CD4-positive, alpha-beta T cell treated with Interleukin-6 at 100 ng/mL for 8 hours (primary cell): ENCODE data around the gene IL19.
A peak's percentile ranks its signal among the peaks of the same experiment; 100 is the strongest.

Experiments
- DNase-seq: peaks from one replicate; pipeline ENCODE4 v3.0.0-alpha.2; 2020; ENCODE audit warnings: mixed read lengths, low spot score

Gene IL19, protein sequence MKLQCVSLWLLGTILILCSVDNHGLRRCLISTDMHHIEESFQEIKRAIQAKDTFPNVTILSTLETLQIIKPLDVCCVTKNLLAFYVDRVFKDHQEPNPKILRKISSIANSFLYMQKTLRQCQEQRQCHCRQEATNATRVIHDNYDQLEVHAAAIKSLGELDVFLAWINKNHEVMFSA

GRCh38 chr1:206770531-206771337 is at the start of gene IL19:
IL19 (plus strand) TSS chr1:206770773; CDS start chr1:206836663, 65,890 bp downstream.
- peak; percentile 52 for DNase-seq

GRCh38 chr1:206721454-206721853 is 49.1 kb upstream of the IL19 start:
- DNase-seq = no peak

DNA sequence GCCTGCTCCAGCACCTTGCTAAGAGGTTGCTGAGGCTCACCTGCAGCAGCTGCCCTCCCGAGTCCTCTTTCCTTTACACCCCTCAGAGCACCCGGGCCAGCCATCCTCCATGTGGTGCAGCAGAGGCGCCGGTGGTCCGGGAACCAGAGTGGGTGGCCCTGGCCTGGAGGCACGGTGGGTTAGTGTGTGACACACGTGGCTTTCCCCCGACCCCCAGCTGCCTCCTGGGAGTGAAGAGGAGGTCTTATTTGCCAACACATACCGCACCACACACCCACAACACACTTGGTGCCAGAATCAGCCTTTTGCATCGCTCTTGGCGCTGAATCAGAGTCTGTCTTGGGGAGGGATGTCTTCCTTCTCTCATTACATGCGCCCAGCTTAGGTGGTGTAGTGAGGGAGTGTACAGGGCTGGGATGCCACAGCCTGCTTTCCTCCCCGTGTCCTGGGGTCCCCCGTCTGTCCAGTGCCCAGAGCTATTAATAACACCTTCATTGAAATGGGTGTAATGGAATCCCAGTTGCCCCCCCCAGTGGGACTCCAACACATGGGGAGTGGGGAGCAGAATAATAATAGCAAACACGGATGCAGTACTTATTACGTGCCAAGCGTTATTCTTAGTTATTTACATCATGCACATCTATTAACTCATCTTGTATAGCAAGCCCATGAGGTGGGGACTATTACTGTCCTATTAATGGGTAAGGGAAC is 47.7 kb upstream of the IL19 start:
- no peak for DNase-seq

- DNase-seq = no peak
Observed at GRCh38 chr1:206723462-206723804, 47.1 kb upstream of the IL19 start.

GRCh38 chr1:206723805-206724472 is 46.6 kb upstream of the IL19 start:
- no peak for DNase-seq

- peak; percentile 62 for DNase-seq
Observed at GRCh38 chr1:206725109-206725963, 45.2 kb upstream of the IL19 start.

DNA sequence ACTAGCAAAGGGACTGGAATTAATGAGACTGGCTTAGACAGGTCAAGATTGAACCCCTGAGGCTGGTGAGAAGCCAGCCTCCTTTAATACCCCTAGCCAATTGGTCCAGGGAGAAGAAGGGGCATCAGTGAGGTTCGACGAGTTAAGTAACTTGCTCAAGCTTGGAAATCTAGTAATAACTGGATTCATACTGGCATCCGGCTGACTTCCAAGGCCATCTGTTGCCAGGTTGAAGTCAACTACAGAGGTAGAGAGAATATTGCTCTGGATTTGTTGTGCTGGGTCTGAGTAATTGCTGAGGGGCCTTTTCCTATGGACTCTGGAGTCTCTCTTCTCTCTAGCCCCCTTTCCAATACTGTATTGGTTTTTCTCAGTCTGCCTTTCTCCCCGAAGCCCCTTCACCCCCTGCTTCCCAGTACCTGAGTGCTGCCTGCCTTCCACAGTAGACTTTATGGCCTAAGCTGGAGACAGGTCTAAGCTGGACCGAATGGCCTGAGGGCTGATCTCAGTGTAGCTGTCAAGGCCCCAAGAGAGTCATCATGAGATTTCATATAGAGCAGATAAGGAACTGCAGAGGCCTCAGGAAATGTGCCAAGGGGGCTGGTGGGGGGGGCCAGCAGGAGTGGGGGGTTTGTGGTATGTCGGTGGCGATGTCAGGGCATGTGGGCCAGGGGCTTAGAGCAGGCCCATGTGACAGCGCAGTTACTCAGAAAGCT is 42.4 kb upstream of the IL19 start:
- no peak for DNase-seq

DNA sequence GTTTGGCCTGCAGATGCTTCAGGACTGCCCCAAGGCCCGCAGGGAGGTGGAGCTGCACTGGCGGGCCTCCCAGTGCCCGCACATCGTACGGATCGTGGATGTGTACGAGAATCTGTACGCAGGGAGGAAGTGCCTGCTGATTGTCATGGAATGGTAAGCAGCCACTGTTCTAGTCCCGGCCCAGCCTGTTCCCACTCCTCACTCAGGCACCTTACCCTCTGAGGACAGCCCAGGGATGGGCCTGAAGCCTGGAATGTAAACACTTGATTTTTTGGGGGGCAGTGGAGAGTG is 41.9 kb upstream of the IL19 start:
- DNase-seq = no peak

GRCh38 chr1:206729050-206729449 is 41.5 kb upstream of the IL19 start:
- no peak for DNase-seq

DNA sequence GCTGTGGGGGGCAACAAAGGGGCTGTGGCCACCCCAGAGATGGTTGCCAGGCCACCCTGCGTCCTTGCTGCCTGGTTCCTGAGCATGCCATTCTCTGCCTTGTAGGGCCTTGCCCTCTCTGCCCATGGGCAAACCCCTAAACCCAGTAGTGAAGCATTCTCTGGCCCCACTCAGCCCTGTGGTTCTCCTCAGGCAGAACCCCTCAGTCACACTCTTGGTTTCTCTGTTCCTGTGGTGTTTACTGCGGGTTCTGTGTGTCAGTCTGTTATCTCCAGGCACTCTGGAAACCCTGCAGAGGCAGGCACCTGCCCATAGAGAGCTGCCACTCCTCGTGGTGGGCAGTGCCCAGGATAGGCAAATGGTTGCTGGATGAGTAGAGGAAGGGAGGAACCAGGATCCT is 41.1 kb upstream of the IL19 start:
- DNase-seq = no peak

GRCh38 chr1:206732508-206732907 is 38.1 kb upstream of the IL19 start:
- DNase-seq = no peak

DNA sequence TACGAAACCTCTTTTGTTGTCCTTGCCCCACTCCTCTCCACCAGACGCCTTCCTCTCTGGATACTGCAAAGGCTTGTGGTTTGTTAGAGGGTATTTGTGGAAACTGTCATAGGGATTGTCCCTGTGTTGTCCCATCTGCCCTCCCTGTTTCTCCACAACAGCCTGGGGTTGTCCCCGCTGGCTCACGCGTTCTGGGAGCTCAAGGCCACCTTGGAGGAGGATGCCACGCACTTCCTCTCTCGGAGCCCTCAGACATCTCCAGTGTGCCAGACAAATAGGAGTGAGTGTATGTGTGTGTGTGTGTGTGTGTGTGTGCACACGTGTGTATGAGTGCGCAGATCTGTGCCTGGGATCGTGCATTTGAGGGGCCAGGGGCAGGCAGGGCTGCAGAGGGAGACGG is 37.6 kb upstream of the IL19 start:
- no peak for DNase-seq

- DNase-seq = peak; percentile 67
Observed at GRCh38 chr1:206734499-206735142, 36.0 kb upstream of the IL19 start.

DNA sequence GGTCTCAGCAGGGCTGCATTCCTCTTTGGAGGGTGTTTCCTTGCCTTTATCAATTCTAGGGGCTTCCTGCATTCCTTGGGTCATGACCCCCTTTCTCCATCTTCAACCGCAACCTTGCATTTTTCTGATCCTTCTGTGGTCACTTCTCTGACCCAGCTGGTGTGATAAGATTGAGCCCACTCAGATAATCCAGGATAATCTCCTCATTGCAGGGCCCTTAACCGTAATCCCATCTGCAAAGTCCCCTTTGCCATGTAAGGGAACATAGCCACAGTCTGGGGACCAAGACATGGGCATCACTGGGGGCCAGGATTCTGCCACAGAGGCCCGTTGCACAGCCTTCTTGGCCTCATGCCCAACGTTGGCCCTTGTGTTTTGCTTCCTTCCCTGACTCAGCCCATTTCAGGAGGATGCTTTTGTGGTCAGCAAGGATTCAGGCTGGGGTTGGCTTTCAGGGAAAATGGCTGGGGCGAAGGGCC is 35.0 kb upstream of the IL19 start:
- DNase-seq = no peak

- DNase-seq = peak; percentile 65
Observed at GRCh38 chr1:206736878-206737728, 33.5 kb upstream of the IL19 start.

- DNase-seq = no peak
Observed at GRCh38 chr1:206737729-206738201, 32.8 kb upstream of the IL19 start.

GRCh38 chr1:206738370-206739366 is 31.9 kb upstream of the IL19 start:
- no peak for DNase-seq

DNA sequence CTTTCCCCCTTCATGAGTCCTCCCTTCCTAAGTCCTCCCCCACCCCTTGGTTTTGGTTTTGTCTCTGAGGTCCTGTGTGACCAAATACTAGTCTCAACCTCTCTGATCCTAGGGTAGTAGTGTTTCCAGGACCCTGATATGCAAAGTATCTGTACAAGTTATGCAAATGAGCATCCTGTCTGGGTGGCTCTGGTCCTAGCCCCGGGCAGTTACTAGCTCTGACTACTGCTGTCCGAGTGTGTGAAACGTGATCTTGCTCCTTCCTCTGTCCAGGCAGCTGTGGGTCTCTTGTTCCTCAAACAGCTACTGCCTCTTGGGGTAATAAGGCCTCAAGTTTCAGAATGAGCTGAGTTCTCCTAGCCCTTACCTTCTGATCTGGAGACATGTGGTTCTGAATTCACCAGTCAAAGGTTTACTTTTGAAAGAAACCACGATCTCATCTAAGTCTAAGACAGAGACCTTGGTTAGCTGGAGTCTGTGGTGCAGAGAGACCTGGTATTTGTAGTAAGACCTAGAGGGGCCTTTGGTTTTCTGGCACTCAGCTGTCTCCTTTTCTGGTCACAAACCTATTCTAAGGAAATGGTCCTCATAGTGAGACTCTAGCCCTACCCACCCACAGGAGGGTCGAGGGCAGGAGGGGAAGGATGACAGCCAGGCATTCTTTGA is 31.0 kb upstream of the IL19 start:
- DNase-seq = no peak
